A673 (cell line): ENCODE measurements around the gene MTMR2.
"Not testable (repeated sequence)": the region's sequence is repeated elsewhere in the genome, so short reads cannot be mapped to it uniquely, and the experiment has no call there.

ENCODE experiments used
- CTCF ChIP-seq: fragments of 300-800, 200-600 bp; sonication (generic); conservative IDR thresholded peaks from 2 replicates; pipeline ENCODE4 v1.5.1; 2017; ENCODE audit warnings: low read depth, mild to moderate bottlenecking, antibody characterized with exemption, low read length, moderate library complexity, mixed read lengths
- EZH2 ChIP-seq: fragments of 200-600 bp; sonication (generic); IDR thresholded peaks from 2 replicates; pipeline ENCODE4 v1.6.1; 2017; ENCODE audit warnings: borderline replicate concordance, low read depth, mild to moderate bottlenecking, mixed read lengths, antibody characterized with exemption, low read length; ENCODE audit not compliant: poor library complexity, severe bottlenecking

GRCh38 chr11:95870877-95871276 is 53.0 kb downstream of the MTMR2 start:
- not testable (repeated sequence) for TF ChIP-seq CTCF, EZH2
